Keratinocyte (primary cell): Measurements from ENCODE around the gene CNEP1R1. TPM values are rescaled to one million over a fixed set of nuclear protein-coding genes. Genes with fewer than 3 reads are reported as not detected.

Experiments
- DNase-seq: peaks from one replicate; pipeline ENCODE4 v3.0.0-alpha.2; 2011; ENCODE audit warnings: low read depth, missing footprints, low spot score
- FAIRE-seq: peaks from 2 replicates; lab custom pipeline; 2011; peaks lifted over from hg19 to GRCh38; lab: Jason Lieb, UNC
- H2AFZ ChIP-seq: 2 replicates; pipeline ENCODE4 v1.6.0; 2012; ENCODE audit warnings: low read length, control low read depth, inconsistent platforms; ENCODE audit not compliant: control insufficient read depth
- H3K27ac ChIP-seq: 2 replicates; pipeline ENCODE4 v1.5.1; 2011; ENCODE audit warnings: low read length; ENCODE audit not compliant: control insufficient read depth, insufficient read depth
- H3K27me3 ChIP-seq: 3 replicates; pipeline ENCODE4 v1.6.0; 2011; ENCODE audit warnings: low read length; ENCODE audit not compliant: control insufficient read depth, insufficient read depth; ENCODE audit errors: extremely low read depth
- H3K36me3 ChIP-seq, 2 experiments: 2 replicates in 1 of 2; 3 replicates in 1 of 2; pipeline ENCODE4 v1.5.1; 2011; ENCODE audit warnings: low read length in 2 of 2, mild to moderate bottlenecking in 1 of 2; ENCODE audit not compliant: control insufficient read depth in 2 of 2, insufficient read depth in 2 of 2; ENCODE audit errors: extremely low read depth in 1 of 2
- H3K4me1 ChIP-seq: 3 replicates; pipeline ENCODE4 v1.5.1; 2011; ENCODE audit warnings: low read length; ENCODE audit not compliant: control insufficient read depth, insufficient read depth; ENCODE audit errors: extremely low read depth
- H3K4me2 ChIP-seq: 3 replicates; pipeline ENCODE4 v1.6.0; 2011; ENCODE audit warnings: low read depth, low read length; ENCODE audit not compliant: control insufficient read depth, insufficient read depth; ENCODE audit errors: extremely low read depth
- H3K4me3 ChIP-seq, 3 experiments: fragments of 200-600 bp in 1 of 3; sonication (generic) in 1 of 3; 2 replicates in 2 of 3; 3 replicates in 1 of 3; pipeline ENCODE4 v1.5.1; 2011 to 2016; ENCODE audit warnings: low read length in 3 of 3, mild to moderate bottlenecking in 3 of 3, control low read depth in 2 of 3, inconsistent platforms in 1 of 3, low read depth in 1 of 3, mixed read lengths in 1 of 3, mixed run types in 1 of 3, moderate library complexity in 1 of 3; ENCODE audit not compliant: control insufficient read depth in 2 of 3, insufficient read depth in 2 of 3; ENCODE audit errors: extremely low read depth in 1 of 3
- H3K79me2 ChIP-seq: 2 replicates; pipeline ENCODE4 v1.6.0; 2012; ENCODE audit warnings: low read length; ENCODE audit not compliant: control insufficient read depth, insufficient read depth
- H3K9ac ChIP-seq: 3 replicates; pipeline ENCODE4 v1.6.0; 2011; ENCODE audit warnings: low read length; ENCODE audit not compliant: control insufficient read depth, insufficient read depth; ENCODE audit errors: extremely low read depth
- H3K9me1 ChIP-seq: 3 replicates; pipeline ENCODE4 v1.6.0; 2011; ENCODE audit warnings: low read length; ENCODE audit not compliant: control insufficient read depth, insufficient read depth; ENCODE audit errors: extremely low read depth
- H3K9me3 ChIP-seq: 2 replicates; pipeline ENCODE4 v1.5.1; 2012; ENCODE audit warnings: low read depth, low read length; ENCODE audit not compliant: control insufficient read depth
- H4K20me1 ChIP-seq: 3 replicates; pipeline ENCODE4 v1.6.0; 2011; ENCODE audit warnings: low read length; ENCODE audit not compliant: control insufficient read depth, insufficient read depth; ENCODE audit errors: extremely low read depth
- EZH2 ChIP-seq: IDR thresholded peaks from one replicate; pipeline ENCODE4 v1.6.1; 2012; ENCODE audit warnings: inconsistent platforms, mild to moderate bottlenecking, low read length, moderate library complexity
- dilution Hi-C: fragments of 300-500 bp; cut with MboI; formaldehyde crosslinking; loops from one replicate; pipeline ENCODE4 v1.7.0; 2020; ENCODE audit warnings: low sequenced_read_pairs; ENCODE audit not compliant: extremely low pct_ligation_motif_present
- polyA plus RNA-seq, 5 experiments: library from polyadenylated mRNA; depleted of rRNA in 3 of 5; stranded (reverse) in 3 of 5; stranded (forward) in 1 of 5; unstranded in 1 of 5; fragments of >200 nt; gene quantifications; 1 replicate in 1 of 5; 2 replicates in 3 of 5; 3 replicates in 1 of 5; pipeline versions ENCODE4 v1.2.1 to v1.2.3, GENCODE V29; 2011 to 2012; ENCODE audit warnings: missing spikeins in 2 of 5, low read depth in 1 of 5, low replicate concordance in 1 of 5
- TF ChIP-seq, protein P1 (sequence below), 3 experiments: IDR thresholded peaks in 1 of 3; conservative IDR thresholded peaks in 1 of 3; optimal IDR thresholded peaks in 1 of 3; 2 replicates in 2 of 3; 3 replicates in 1 of 3; pipeline versions ENCODE3 to v1.5.1; 2011; ENCODE audit warnings: low read length in 3 of 3, mild to moderate bottlenecking in 3 of 3, moderate library complexity in 2 of 3, control low read depth in 1 of 3, inconsistent platforms in 1 of 3; ENCODE audit not compliant: insufficient read depth in 2 of 3; ENCODE audit errors: extremely low read depth in 1 of 3

Gene CNEP1R1
- polyA plus RNA-seq, 1 donor (not counting 4 experiments of a cell fraction or from before 2014, with no cell fraction given): 28.5 TPM

DNA sequence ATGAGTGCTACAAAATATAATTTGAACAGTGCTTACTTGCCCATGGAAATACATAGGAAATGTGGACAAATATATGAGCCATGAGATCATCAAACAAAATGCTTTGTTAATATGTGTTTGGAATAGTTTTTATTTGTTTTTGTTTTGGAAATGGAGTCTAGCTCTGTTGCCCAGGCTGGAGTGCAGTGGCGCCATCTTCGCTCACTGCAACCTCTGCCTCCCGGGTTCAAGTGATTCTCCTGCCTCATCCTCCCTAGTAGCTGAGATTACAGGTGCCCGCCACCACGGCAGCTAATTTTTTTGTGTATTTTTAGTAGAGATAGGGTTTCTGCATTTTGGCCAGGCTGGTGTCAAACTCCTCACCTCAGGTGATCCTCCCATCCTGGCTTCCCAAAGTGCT lies 2.8 kb downstream of the CNEP1R1 start:
- DNase-seq (no peak), FAIRE-seq (no peak)
- no peak overlapping the region for H3K4me2 ChIP-seq
- peaks cover 40% of the 10 kb centered on the region for H3K79me2 ChIP-seq
- H3K9me3 ChIP-seq: no peaks in the 10 kb centered on the region
- peaks cover 8% of the 10 kb centered on the region for H3K4me1 ChIP-seq
- H3K4me3 ChIP-seq: no peak overlapping the region
- no peaks in the 10 kb centered on the region for H4K20me1 ChIP-seq
- no peak overlapping the region for H3K9ac ChIP-seq
- H2AFZ ChIP-seq: no peak overlapping the region
- H3K9me1 ChIP-seq: no peaks in the 10 kb centered on the region
- dilution Hi-C loops: no loop called here
- H3K36me3 ChIP-seq: peaks cover 8 to 10% of the 10 kb centered on the region in 2 experiments
- TF ChIP-seq, protein P1, sequence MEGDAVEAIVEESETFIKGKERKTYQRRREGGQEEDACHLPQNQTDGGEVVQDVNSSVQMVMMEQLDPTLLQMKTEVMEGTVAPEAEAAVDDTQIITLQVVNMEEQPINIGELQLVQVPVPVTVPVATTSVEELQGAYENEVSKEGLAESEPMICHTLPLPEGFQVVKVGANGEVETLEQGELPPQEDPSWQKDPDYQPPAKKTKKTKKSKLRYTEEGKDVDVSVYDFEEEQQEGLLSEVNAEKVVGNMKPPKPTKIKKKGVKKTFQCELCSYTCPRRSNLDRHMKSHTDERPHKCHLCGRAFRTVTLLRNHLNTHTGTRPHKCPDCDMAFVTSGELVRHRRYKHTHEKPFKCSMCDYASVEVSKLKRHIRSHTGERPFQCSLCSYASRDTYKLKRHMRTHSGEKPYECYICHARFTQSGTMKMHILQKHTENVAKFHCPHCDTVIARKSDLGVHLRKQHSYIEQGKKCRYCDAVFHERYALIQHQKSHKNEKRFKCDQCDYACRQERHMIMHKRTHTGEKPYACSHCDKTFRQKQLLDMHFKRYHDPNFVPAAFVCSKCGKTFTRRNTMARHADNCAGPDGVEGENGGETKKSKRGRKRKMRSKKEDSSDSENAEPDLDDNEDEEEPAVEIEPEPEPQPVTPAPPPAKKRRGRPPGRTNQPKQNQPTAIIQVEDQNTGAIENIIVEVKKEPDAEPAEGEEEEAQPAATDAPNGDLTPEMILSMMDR (optimal IDR thresholded peaks at IDR 0.05 in 1 of 3, IDR thresholded peaks at IDR 0.05 in 1 of 3, conservative IDR thresholded peaks at IDR 0.05 in 1 of 3; ENCODE audit: extremely low read depth in 1 of 3, insufficient read depth in 2 of 3, low read length in 3 of 3): no peak
- TF ChIP-seq EZH2: no peak
- H3K27ac ChIP-seq: no peak overlapping the region
- no peaks in the 10 kb centered on the region for H3K27me3 ChIP-seq

DNA sequence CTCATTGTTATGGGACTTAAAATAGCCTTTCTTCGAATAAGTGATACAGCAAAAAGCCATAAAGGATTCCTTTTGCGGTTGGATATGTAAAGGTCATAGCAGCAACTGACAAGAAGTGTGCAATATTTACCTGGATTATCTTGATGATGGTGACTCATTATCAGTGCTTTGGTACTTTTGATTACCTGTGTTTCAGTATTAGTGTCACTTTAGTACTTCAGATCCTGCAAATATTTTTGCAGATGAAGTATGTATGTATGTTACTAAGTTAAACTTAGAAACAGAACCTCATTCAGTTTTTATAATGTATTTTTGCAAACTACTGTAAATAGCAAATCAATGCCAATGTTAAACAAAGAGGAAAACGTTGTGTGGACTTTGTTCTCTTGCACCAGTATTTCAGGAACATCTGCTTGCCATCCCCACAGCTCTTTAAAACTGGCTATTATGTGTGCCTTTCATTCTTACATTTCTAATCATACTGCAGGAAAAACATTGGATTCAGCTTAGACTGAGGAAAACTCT lies 10.5 kb downstream of the CNEP1R1 start:
- FAIRE-seq (no peak), DNase-seq (no peak)
- no peaks in the 10 kb centered on the region for H3K4me1 ChIP-seq
- H3K9me3 ChIP-seq: no peaks in the 10 kb centered on the region
- H3K4me2 ChIP-seq: no peak overlapping the region
- H3K4me3 ChIP-seq: no peak overlapping the region
- H2AFZ ChIP-seq: no peak overlapping the region
- TF ChIP-seq EZH2: no peak
- TF ChIP-seq, protein P1 (optimal IDR thresholded peaks at IDR 0.05 in 1 of 3, IDR thresholded peaks at IDR 0.05 in 1 of 3, conservative IDR thresholded peaks at IDR 0.05 in 1 of 3; ENCODE audit: extremely low read depth in 1 of 3, insufficient read depth in 2 of 3, low read length in 3 of 3): no peak
- H3K27me3 ChIP-seq: no peaks in the 10 kb centered on the region
- no peaks in the 10 kb centered on the region for H3K9me1 ChIP-seq
- H3K27ac ChIP-seq: no peak overlapping the region
- no peaks in the 10 kb centered on the region for H4K20me1 ChIP-seq
- peaks cover 5 to 8% of the 10 kb centered on the region in 2 experiments for H3K36me3 ChIP-seq
- no peak overlapping the region for H3K9ac ChIP-seq
- dilution Hi-C loops: no loop called here
- H3K79me2 ChIP-seq: peaks cover 2% of the 10 kb centered on the region
